OCI-LY7 (cell line): ENCODE measurements around the gene ROR2. TPM values are rescaled to one million over a fixed set of nuclear protein-coding genes. Genes with fewer than 3 reads are reported as not detected.
"Not testable (repeated sequence)": the region's sequence is repeated elsewhere in the genome, so short reads cannot be mapped to it uniquely, and the experiment has no call there.

Source experiments
- BruUV-seq: library from RNA; stranded (reverse); fragments of 400-500 nt; replicated peaks from 2 replicates; lab custom pipeline; 2021; lab: Mats Ljungman, UMichigan
- CTCF ChIA-PET: fragments of 300-600 bp; sonication (Branson Sonifier 250); formaldehyde crosslinking; loops from one replicate; lab custom pipeline; 2022; ENCODE audit warnings: antibody characterized with exemption; ENCODE audit not compliant: unreplicated experiment; lab: Charles Lee
- POLR2A ChIA-PET: fragments of 300-600 bp; sonication (Branson Sonifier 250); formaldehyde crosslinking; loops from one replicate; lab custom pipeline; 2022; ENCODE audit warnings: antibody characterized with exemption; lab: Charles Lee
- DNase-seq: peaks from one replicate; pipeline ENCODE4 v3.0.0-alpha.2; 2015; ENCODE audit warnings: low spot score
- H2AFZ ChIP-seq: fragments of 200-600 bp; sonication (generic), shearing (Covaris generic); 2 replicates; pipeline ENCODE4 v1.6.1; 2014; ENCODE audit warnings: mild to moderate bottlenecking, antibody characterized with exemption, low read length, moderate library complexity
- H3K27ac ChIP-seq: fragments of 200-600 bp; sonication (generic); 2 replicates; pipeline ENCODE4 v1.5.1; 2014; ENCODE audit warnings: mixed run types, low read depth, mild to moderate bottlenecking, moderate library complexity, low read length, inconsistent platforms; ENCODE audit not compliant: poor library complexity, severe bottlenecking
- H3K36me3 ChIP-seq: fragments of 200-600 bp; sonication (generic); 2 replicates; pipeline ENCODE4 v1.6.1; 2014; ENCODE audit warnings: mild to moderate bottlenecking, antibody characterized with exemption, low read length, moderate library complexity, mixed read lengths; ENCODE audit not compliant: insufficient read depth
- H3K4me1 ChIP-seq: fragments of 200-600 bp; sonication (generic); 2 replicates; pipeline ENCODE4 v1.5.1; 2014; ENCODE audit warnings: mild to moderate bottlenecking, low read length; ENCODE audit not compliant: insufficient read depth, poor library complexity, severe bottlenecking
- H3K4me2 ChIP-seq: fragments of 200-600 bp; sonication (generic); 2 replicates; pipeline ENCODE4 v1.6.1; 2014; ENCODE audit warnings: mild to moderate bottlenecking, low read length
- H3K4me3 ChIP-seq: fragments of 200-600 bp; sonication (generic); 2 replicates; pipeline ENCODE4 v1.5.1; 2014; ENCODE audit warnings: mild to moderate bottlenecking, low read depth, low read length; ENCODE audit not compliant: poor library complexity, severe bottlenecking
- H3K79me2 ChIP-seq: fragments of 200-600 bp; sonication (generic); 2 replicates; pipeline ENCODE4 v1.6.1; 2016; ENCODE audit warnings: low read depth, mild to moderate bottlenecking, low read length, moderate library complexity, mixed read lengths; ENCODE audit not compliant: insufficient read depth
- H3K9me2 ChIP-seq: fragments of 200-600 bp; sonication (generic); 2 replicates; pipeline ENCODE4 v1.6.1; 2016; ENCODE audit warnings: mild to moderate bottlenecking, low read length, mixed read lengths; ENCODE audit not compliant: insufficient read depth
- H3K9me3 ChIP-seq: fragments of 200-600 bp; sonication (generic); 2 replicates; pipeline ENCODE4 v1.6.1; 2014; ENCODE audit warnings: mild to moderate bottlenecking, mixed run types, low read length, mixed read lengths
- H4K20me1 ChIP-seq: fragments of 200-600 bp; sonication (generic); 2 replicates; pipeline ENCODE4 v1.6.1; 2014; ENCODE audit warnings: mild to moderate bottlenecking, antibody characterized with exemption, low read length, moderate library complexity, mixed read lengths; ENCODE audit not compliant: insufficient read depth
- EZH2phosphoT487 ChIP-seq: fragments of 200-600 bp; sonication (generic); IDR thresholded peaks from 2 replicates; pipeline ENCODE4 v1.6.1; 2018; ENCODE audit warnings: low read depth, borderline replicate concordance, mild to moderate bottlenecking, mixed run types, antibody characterized with exemption, low read length, moderate library complexity, mixed read lengths
- intact Hi-C: fragments of 100-400 bp; cut with micrococcal nuclease; formaldehyde crosslinking; loops from one replicate; pipeline ENCODE4 v1.10.0; 2022; ENCODE audit not compliant: unreplicated experiment
- total RNA-seq, 2 experiments: library from RNA; depleted of rRNA in 1 of 2; stranded (reverse); fragments of >200 nt in 1 of 2; shearing (Covaris generic) in 1 of 2; gene quantifications; 2 replicates each; pipeline ENCODE4 v1.2.3, GENCODE V29; 2014 to 2022
- TF ChIP-seq, protein P1 (sequence below): fragments of 200-600 bp; sonication (generic); conservative IDR thresholded peaks from 2 replicates; pipeline ENCODE4 v1.5.1; 2014; ENCODE audit warnings: mild to moderate bottlenecking, antibody characterized with exemption, low read length, moderate library complexity, mixed read lengths

ROR2 gene
- total RNA-seq, 2 experiments from 2014 or later = 0.10 to 0.19 TPM

DNA sequence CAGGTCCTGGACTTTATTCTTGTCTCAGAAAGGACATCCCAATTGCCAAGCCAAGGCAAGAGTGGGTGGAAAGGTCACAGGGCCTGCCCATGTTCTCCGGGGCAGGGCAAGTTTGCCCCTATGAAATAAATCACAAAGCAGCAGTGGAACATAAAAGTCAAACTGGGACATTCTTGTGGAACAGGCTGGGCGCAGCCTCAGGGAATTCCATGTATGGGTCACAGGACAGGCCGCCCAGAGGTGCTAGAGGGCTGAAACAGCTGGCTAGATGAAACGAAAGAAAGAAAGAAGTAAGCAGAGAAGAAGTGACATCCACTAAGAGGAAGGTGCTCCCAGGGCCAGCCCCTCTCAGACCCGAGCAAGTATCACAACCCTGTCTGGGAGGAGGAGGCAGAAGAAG is 307.3 kb downstream of the ROR2 start:
- CTCF ChIA-PET = no interaction called here

DNA sequence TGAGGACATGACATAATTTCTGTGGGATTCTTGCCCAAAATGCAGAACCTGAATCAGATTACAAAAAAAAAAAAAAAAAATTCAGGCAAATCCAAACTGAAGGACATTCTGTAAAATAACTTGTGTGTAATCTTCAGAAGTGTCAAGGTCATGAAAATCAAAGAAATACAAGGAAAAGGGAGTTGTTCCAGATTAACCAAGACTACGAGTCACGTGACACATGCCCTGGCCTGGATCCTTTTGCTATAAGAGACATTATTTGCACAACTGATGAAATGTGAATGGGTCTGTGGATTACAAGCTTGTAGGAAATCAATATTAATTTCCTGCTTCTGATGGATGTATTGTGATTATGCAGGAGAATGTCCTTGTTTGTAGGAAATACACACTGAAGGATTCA is 309.6 kb downstream of the ROR2 start:
- TF ChIP-seq EZH2phosphoT487 = no peak
- TF ChIP-seq, protein P1, sequence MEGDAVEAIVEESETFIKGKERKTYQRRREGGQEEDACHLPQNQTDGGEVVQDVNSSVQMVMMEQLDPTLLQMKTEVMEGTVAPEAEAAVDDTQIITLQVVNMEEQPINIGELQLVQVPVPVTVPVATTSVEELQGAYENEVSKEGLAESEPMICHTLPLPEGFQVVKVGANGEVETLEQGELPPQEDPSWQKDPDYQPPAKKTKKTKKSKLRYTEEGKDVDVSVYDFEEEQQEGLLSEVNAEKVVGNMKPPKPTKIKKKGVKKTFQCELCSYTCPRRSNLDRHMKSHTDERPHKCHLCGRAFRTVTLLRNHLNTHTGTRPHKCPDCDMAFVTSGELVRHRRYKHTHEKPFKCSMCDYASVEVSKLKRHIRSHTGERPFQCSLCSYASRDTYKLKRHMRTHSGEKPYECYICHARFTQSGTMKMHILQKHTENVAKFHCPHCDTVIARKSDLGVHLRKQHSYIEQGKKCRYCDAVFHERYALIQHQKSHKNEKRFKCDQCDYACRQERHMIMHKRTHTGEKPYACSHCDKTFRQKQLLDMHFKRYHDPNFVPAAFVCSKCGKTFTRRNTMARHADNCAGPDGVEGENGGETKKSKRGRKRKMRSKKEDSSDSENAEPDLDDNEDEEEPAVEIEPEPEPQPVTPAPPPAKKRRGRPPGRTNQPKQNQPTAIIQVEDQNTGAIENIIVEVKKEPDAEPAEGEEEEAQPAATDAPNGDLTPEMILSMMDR = no peak
- no peak overlapping the region for H2AFZ ChIP-seq
- H3K4me2 ChIP-seq = no peak overlapping the region
- no peaks in the 10 kb centered on the region for H3K9me3 ChIP-seq
- no peak overlapping the region for H3K27ac ChIP-seq
- no TSS peak for BruUV-seq
- no peaks in the 10 kb centered on the region for H4K20me1 ChIP-seq
- H3K9me2 ChIP-seq = no peaks in the 10 kb centered on the region
- H3K79me2 ChIP-seq = no peaks in the 10 kb centered on the region
- no peak for DNase-seq
- H3K36me3 ChIP-seq = no peaks in the 10 kb centered on the region
- POLR2A ChIA-PET = no interaction called here
- H3K4me1 ChIP-seq = no peaks in the 10 kb centered on the region
- intact Hi-C loops = no loop called here
- CTCF ChIA-PET = no interaction called here
- H3K4me3 ChIP-seq = no peak overlapping the region

More for the DNA sequence above, 307.3 kb downstream of the ROR2 start:
- no TSS peak for BruUV-seq
- intact Hi-C loops = no loop called here
- no peaks in the 10 kb centered on the region for H3K9me3 ChIP-seq
- H2AFZ ChIP-seq = no peak overlapping the region
- H3K36me3 ChIP-seq = no peaks in the 10 kb centered on the region
- TF ChIP-seq, protein P1 = no peak
- no peak for TF ChIP-seq EZH2phosphoT487
- H3K79me2 ChIP-seq = no peaks in the 10 kb centered on the region
- H4K20me1 ChIP-seq = no peaks in the 10 kb centered on the region
- no peaks in the 10 kb centered on the region for H3K9me2 ChIP-seq
- H3K4me1 ChIP-seq = no peaks in the 10 kb centered on the region
- POLR2A ChIA-PET = no interaction called here
- H3K4me3 ChIP-seq = no peak overlapping the region
- no peak overlapping the region for H3K27ac ChIP-seq
- H3K4me2 ChIP-seq = no peak overlapping the region
- DNase-seq = no peak

DNA sequence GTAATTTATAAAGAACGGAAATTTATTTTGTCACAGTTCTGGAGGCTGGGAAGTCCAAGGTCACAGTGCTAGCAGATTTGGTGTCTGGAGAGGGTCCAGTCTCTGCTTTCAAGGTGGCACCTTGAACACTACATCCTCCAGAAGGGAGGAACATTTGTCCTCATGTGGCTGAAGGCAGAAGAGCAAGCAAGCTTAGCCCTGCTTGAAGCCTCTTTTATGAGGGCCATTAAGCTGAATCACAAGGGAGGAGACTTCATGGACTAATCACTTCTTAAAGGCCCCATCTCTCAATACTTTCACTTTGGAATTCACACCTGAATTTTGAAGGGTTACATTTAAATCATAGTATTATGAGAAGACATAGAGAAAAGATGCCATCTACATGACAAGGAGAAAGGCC is 311.0 kb downstream of the ROR2 start:
- H3K79me2 ChIP-seq = no peaks in the 10 kb centered on the region
- BruUV-seq = no TSS peak
- H3K4me3 ChIP-seq = no peak overlapping the region
- no peaks in the 10 kb centered on the region for H4K20me1 ChIP-seq
- DNase-seq = no peak
- no peak overlapping the region for H3K27ac ChIP-seq
- ChIA-PET CTCF (no interaction called here), POLR2A (interaction anchor here (0.6 kb wide), 1 partner anchor 82 kb away, joined by 6 read pairs; no protein-coding TSS in a partner anchor)
- TF ChIP-seq, protein P1 = no peak
- TF ChIP-seq EZH2phosphoT487 = no peak
- no peaks in the 10 kb centered on the region for H3K9me3 ChIP-seq
- H3K4me1 ChIP-seq = no peaks in the 10 kb centered on the region
- intact Hi-C loops = no loop called here
- no peak overlapping the region for H3K4me2 ChIP-seq
- H3K9me2 ChIP-seq = no peaks in the 10 kb centered on the region
- no peaks in the 10 kb centered on the region for H3K36me3 ChIP-seq
- no peak overlapping the region for H2AFZ ChIP-seq

DNA sequence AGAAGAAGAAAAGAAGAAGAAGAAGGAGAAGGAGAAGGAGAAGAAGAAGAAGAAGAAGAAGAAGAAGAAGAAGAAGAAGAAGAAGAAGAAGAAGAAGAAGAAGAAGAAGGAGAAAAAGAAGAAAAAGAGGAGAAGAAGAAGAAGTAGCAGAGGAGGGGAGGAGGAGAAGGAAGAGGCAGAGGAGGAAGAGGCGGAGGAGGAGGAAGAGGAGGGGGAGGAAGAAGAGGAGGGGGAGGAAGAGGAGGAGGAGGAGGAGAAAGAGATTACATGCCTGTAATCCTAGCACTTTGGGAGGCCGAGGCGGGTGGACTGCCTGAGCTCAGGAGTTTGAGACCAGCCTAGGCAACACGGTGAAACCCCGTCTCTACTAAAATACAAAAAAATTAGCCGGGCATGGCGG is 315.2 kb downstream of the ROR2 start:
- H3K4me2 ChIP-seq, H3K9me3 ChIP-seq, intact Hi-C loops, DNase-seq, H3K4me1 ChIP-seq, H3K36me3 ChIP-seq, H3K27ac ChIP-seq, CTCF ChIA-PET, POLR2A ChIA-PET, H3K4me3 ChIP-seq, H4K20me1 ChIP-seq, BruUV-seq, H3K9me2 ChIP-seq, H3K79me2 ChIP-seq, H2AFZ ChIP-seq: not testable (repeated sequence)
